GM12878 (cell line): ENCODE results near the gene TKT. TPM values are rescaled to one million over a fixed set of nuclear protein-coding genes. Genes with fewer than 3 reads are reported as not detected.

Experiments used
- ATAC-seq: fragments of 200-7000 bp; cut with Tn5 transposase; 3 replicates; pipeline ENCODE4 v1.9.1; 2020; ENCODE audit warnings: mild to moderate bottlenecking, moderate library complexity
- BruUV-seq: library from RNA; stranded (reverse); fragments of 400-500 nt; replicated peaks from 2 replicates; lab custom pipeline; 2021; lab: Mats Ljungman, UMichigan
- CTCF ChIA-PET: fragments of 300-600 bp; sonication (Branson Sonifier 250); formaldehyde crosslinking; extraction: SDS; loops from one replicate; lab custom pipeline; 2021; ENCODE audit warnings: inconsistent platforms; lab: Yijun Ruan, JAX
- POLR2A ChIA-PET: fragments of 350-600 bp; formaldehyde crosslinking; extraction: SDS; loops from one replicate; lab custom pipeline; 2021; ENCODE audit warnings: inconsistent platforms; lab: Charles Lee
- RAD21 ChIA-PET: fragments of 300-600 bp; sonication (Branson Sonifier 250); formaldehyde crosslinking; loops from one replicate; lab custom pipeline; 2023; ENCODE audit warnings: antibody characterized with exemption; ENCODE audit not compliant: unreplicated experiment; lab: Charles Lee
- SMC1A ChIA-PET: fragments of 300-600 bp; sonication (Branson Sonifier 250); formaldehyde crosslinking; loops from one replicate; lab custom pipeline; 2023; ENCODE audit not compliant: unreplicated experiment, uncharacterized antibody; lab: Charles Lee
- DNase-seq: peaks from one replicate; pipeline ENCODE4 v3.0.0-alpha.2; 2011; ENCODE audit warnings: low read depth, low spot score
- FAIRE-seq: peaks from 3 replicates; lab custom pipeline; 2011; peaks lifted over from hg19 to GRCh38; lab: Jason Lieb, UNC
- H2AFZ ChIP-seq: 2 replicates; pipeline ENCODE4 v1.6.0; 2011; ENCODE audit warnings: low read depth, low read length, control low read depth; ENCODE audit not compliant: control insufficient read depth
- H3K27ac ChIP-seq: 2 replicates; pipeline ENCODE4 v1.5.1; 2011; ENCODE audit warnings: control low read depth; ENCODE audit not compliant: control insufficient read depth, insufficient read depth
- H3K27me3 ChIP-seq, 2 experiments: replicated peaks in 1 of 2; 2 replicates each; pipeline versions ENCODE4 v1.6.0 to v1.6.1; 2011; ENCODE audit warnings: low read length in 1 of 2; ENCODE audit not compliant: control insufficient read depth in 2 of 2, insufficient read depth in 2 of 2
- H3K36me3 ChIP-seq, 2 experiments: 2 replicates each; pipeline ENCODE4 v1.5.1; 2011; ENCODE audit warnings: low read length in 1 of 2; ENCODE audit not compliant: control insufficient read depth in 2 of 2, insufficient read depth in 2 of 2
- H3K4me1 ChIP-seq: 2 replicates; pipeline ENCODE4 v1.6.1; 2011; ENCODE audit warnings: mild to moderate bottlenecking, low read length, moderate library complexity, mixed read lengths; ENCODE audit not compliant: control insufficient read depth, insufficient read depth
- H3K4me2 ChIP-seq: 2 replicates; pipeline ENCODE4 v1.6.0; 2011; ENCODE audit warnings: control low read depth; ENCODE audit not compliant: control insufficient read depth, insufficient read depth
- H3K4me3 ChIP-seq: fragments of 200-600 bp; sonication (generic); 2 replicates; pipeline ENCODE4 v1.5.1; 2016
- H3K79me2 ChIP-seq: 2 replicates; pipeline ENCODE4 v1.6.0; 2011; ENCODE audit warnings: low read length; ENCODE audit not compliant: control insufficient read depth, insufficient read depth
- H3K9ac ChIP-seq: 2 replicates; pipeline ENCODE4 v1.8.0; 2011; ENCODE audit warnings: low read length, control low read depth, mixed read lengths; ENCODE audit not compliant: control insufficient read depth, insufficient read depth
- H3K9me3 ChIP-seq: replicated peaks from 3 replicates; pipeline ENCODE4 v1.5.1; 2011; ENCODE audit warnings: mild to moderate bottlenecking, low read length; ENCODE audit not compliant: control insufficient read depth, insufficient read depth
- H4K20me1 ChIP-seq: 2 replicates; pipeline ENCODE4 v1.6.0; 2011; ENCODE audit not compliant: control insufficient read depth, insufficient read depth
- CREB1 ChIP-seq: IDR thresholded peaks from 2 replicates; pipeline ENCODE4 v1.6.1; 2012; ENCODE audit warnings: low read depth, mild to moderate bottlenecking, inconsistent platforms
- NFIC ChIP-seq: IDR thresholded peaks from 2 replicates; pipeline ENCODE4 v1.6.1; 2012; ENCODE audit warnings: low read depth, mild to moderate bottlenecking, inconsistent platforms, low read length, moderate library complexity
- NR2C2 ChIP-seq: IDR thresholded peaks from 2 replicates; pipeline ENCODE4 v1.6.1; 2011; ENCODE audit warnings: borderline replicate concordance, low read depth; ENCODE audit not compliant: control insufficient read depth, insufficient read length
- PRDM15 ChIP-seq: fragments of 450-650 bp; formaldehyde crosslinking; IDR thresholded peaks from 2 replicates; pipeline ENCODE4 v1.4.0; 2020; ENCODE audit warnings: mild to moderate bottlenecking, moderate library complexity
- SMAD1 ChIP-seq: fragments of 450-650 bp; IDR thresholded peaks from 2 replicates; pipeline ENCODE4 v1.6.1; 2018; ENCODE audit warnings: mild to moderate bottlenecking, low read depth; ENCODE audit not compliant: partially characterized antibody
- TARDBP ChIP-seq: IDR thresholded peaks from 2 replicates; pipeline ENCODE4 v1.6.1; 2016; ENCODE audit warnings: borderline replicate concordance
- YY1 ChIP-seq: IDR thresholded peaks from 2 replicates; pipeline ENCODE4 v1.6.1; 2011; ENCODE audit warnings: low read depth, mild to moderate bottlenecking, low read length
- WGBS: methylation state at CpG from one replicate; pipeline ENCODE4 v1.1.6; 2016; ENCODE audit warnings: low lambda C conversion rate; ENCODE audit not compliant: insufficient replicate concordance, insufficient coverage; ENCODE audit errors: missing lambda C conversion rate; 5-methylcytosine and 5-hydroxymethylcytosine counted together
- in situ Hi-C: fragments of 300-500 bp; cut with MboI; formaldehyde crosslinking; loops from 9 replicates; pipeline ENCODE4 v1.14.3; 2018; ENCODE audit warnings: mixed read lengths
- intact Hi-C: fragments of 100-400 bp; cut with micrococcal nuclease; formaldehyde crosslinking; loops from one replicate; pipeline ENCODE4 v1.14.2; 2022; ENCODE audit not compliant: unreplicated experiment
- polyA plus RNA-seq, 11 experiments: library from polyadenylated mRNA; depleted of rRNA in 4 of 11; unstranded in 6 of 11; stranded (reverse) in 5 of 11; fragments of >200 nt; fragmentation: Nextera tagmentation in 4 of 11; fragmentation: Illumina TruSeq in 1 of 11; extraction: Ambion mirVana in 4 of 11; extraction: Trizol in 1 of 11; gene quantifications; 1 replicate in 1 of 11; 2 replicates in 10 of 11; pipeline versions ENCODE4 v1.2.1 to v1.2.3, GENCODE V29; 2011 to 2016; ENCODE audit warnings: inconsistent platforms in 2 of 11, missing spikeins in 2 of 11, low read depth in 1 of 11
- total RNA-seq, 4 experiments: library from RNA; depleted of rRNA in 3 of 4; stranded (reverse); fragments of >200 nt in 3 of 4; fragmentation: Illumina TruSeq in 1 of 4; extraction: Trizol in 1 of 4; gene quantifications; 2 replicates each; pipeline versions ENCODE4 v1.2.1 to v1.2.3, GENCODE V29; 2013 to 2021

Gene TKT
- total and polyA plus RNA-seq, 10 of the 15 experiments (the other 5 are each of a cell fraction or from before 2014, with no cell fraction given): 56.4 to 385 (median 143) TPM

- in situ Hi-C loops: no loop called here
- TF ChIP-seq TARDBP (no peak), SMAD1 (no peak), NR2C2 (no peak), CREB1 (no peak), PRDM15 (CRISPR knock-in tag) (no peak), YY1 (no peak), NFIC (no peak)
- TF ChIP-seq, all 136 proteins: peak for 0
- TSS peak; percentile 36 for BruUV-seq
- peaks cover 6% of the 10 kb centered on the region for H3K79me2 ChIP-seq
- no peaks in the 10 kb centered on the region for H3K9me3 ChIP-seq
- H3K27ac ChIP-seq: no peak overlapping the region
- no peak overlapping the region for H2AFZ ChIP-seq
- SMC1A ChIA-PET: interaction anchor here (1.0 kb wide), 1 partner anchor 21 kb away, joined by 3 read pairs; no protein-coding TSS in a partner anchor
- 100% methylated on average over 6 of the region's 6 CpGs for WGBS
- peaks cover 23 to 62% of the 10 kb centered on the region in 2 experiments for H3K36me3 ChIP-seq
- H3K4me2 ChIP-seq: no peak overlapping the region
- no peaks in the 10 kb centered on the region for H3K27me3 ChIP-seq
- no peaks in the 10 kb centered on the region for H3K4me1 ChIP-seq
- H4K20me1 ChIP-seq: no peaks in the 10 kb centered on the region
- intact Hi-C loops: no loop called here
- H3K9ac ChIP-seq: no peak overlapping the region
- RAD21 ChIA-PET: no interaction called here
- POLR2A ChIA-PET: no interaction called here
- FAIRE-seq (no peak), DNase-seq (no peak), ATAC-seq (no peak)
- CTCF ChIA-PET: interaction anchor here (0.5 to 1.3 kb wide), 2 partner anchors 124 to 325 kb away, joined by 3 to 4 read pairs; no protein-coding TSS in a partner anchor
- H3K4me3 ChIP-seq: no peak overlapping the region
Observed at GRCh38 chr3:53238051-53238850, 17.6 kb downstream of the TKT start.
